ENCODE data around the gene FGF12. TPM values are rescaled to one million over a fixed set of nuclear protein-coding genes. Genes with fewer than 3 reads are reported as not detected.

Gene FGF12
- total RNA-seq, 1 experiment from 2014 or later: not detected

GRCh38 chr3:192122832-192123594 lies 604.3 kb downstream of the FGF12 start:
- DNase-seq (ENCODE audit: low spot score): no peak

- DNase-seq (ENCODE audit: low spot score): no peak
These were observed 605.4 kb downstream of the FGF12 start for GRCh38 chr3:192121923-192122322.

GRCh38 chr3:192108820-192109219 lies 618.5 kb downstream of the FGF12 start:
- DNase-seq (ENCODE audit: low spot score): no peak

GRCh38 chr3:192106543-192106942 lies 620.8 kb downstream of the FGF12 start:
- no peak for DNase-seq (ENCODE audit: low spot score)

GRCh38 chr3:192092388-192093005 lies 634.8 kb downstream of the FGF12 start:
- no peak for DNase-seq (ENCODE audit: low spot score)

- no peak for DNase-seq (ENCODE audit: low spot score)
These were observed 635.5 kb downstream of the FGF12 start for GRCh38 chr3:192091831-192092230.

GRCh38 chr3:192090586-192090985 lies 636.8 kb downstream of the FGF12 start:
- DNase-seq (ENCODE audit: low spot score): peak; percentile 14

Small RNA genes lying within 50 kb of the gene (small RNA-seq; reads per million reads assigned to genes)
- gene RF01210 (not detected), gene RNU1-20P (0.22 reads per million)

Other genes with a start within 250 kb of the FGF12 start
- gene MB21D2, start 190.3 kb upstream of the FGF12 start, total RNA-seq (2014; rRNA removed; shearing (Covaris generic)): 3.0 and 4.3 TPM in 2 replicates